H9 (cell line): ENCODE measurements around the gene ETHE1. TPM values are rescaled to one million over a fixed set of nuclear protein-coding genes. Genes with fewer than 3 reads are reported as not detected.

Source experiments
- DNase-seq: peaks from one replicate; pipeline ENCODE4 v3.0.0-alpha.2; 2017
- H2AFZ ChIP-seq: one replicate; pipeline ENCODE4 v1.6.1; 2013; ENCODE audit warnings: mild to moderate bottlenecking, low read length, control low read depth, moderate library complexity
- H2AK5ac ChIP-seq: 2 replicates; pipeline ENCODE4 v1.6.1; 2013; ENCODE audit warnings: low read length, control low read depth, mixed read lengths; ENCODE audit not compliant: insufficient read length
- H2BK120ac ChIP-seq: one replicate; pipeline ENCODE4 v1.6.1; 2013; ENCODE audit warnings: low read depth, mild to moderate bottlenecking, low read length, control low read depth, inconsistent platforms; ENCODE audit not compliant: poor library complexity, severe bottlenecking
- H2BK12ac ChIP-seq: 2 replicates; pipeline ENCODE4 v1.6.1; 2013; ENCODE audit warnings: low read length, control low read depth, mixed read lengths, low read depth; ENCODE audit not compliant: insufficient read length
- H2BK15ac ChIP-seq: 2 replicates; pipeline ENCODE4 v1.6.1; 2013; ENCODE audit warnings: low read depth, low read length, control low read depth
- H2BK20ac ChIP-seq: one replicate; pipeline ENCODE4 v1.6.1; 2013; ENCODE audit warnings: low read depth, mild to moderate bottlenecking, low read length, control low read depth, inconsistent platforms; ENCODE audit not compliant: poor library complexity, severe bottlenecking
- H2BK5ac ChIP-seq: 2 replicates; pipeline ENCODE4 v1.6.1; 2013; ENCODE audit warnings: low read length, control low read depth, mixed read lengths; ENCODE audit not compliant: insufficient read length
- H3K14ac ChIP-seq: 2 replicates; pipeline ENCODE4 v1.6.1; 2013; ENCODE audit warnings: low read length, control low read depth; ENCODE audit not compliant: insufficient read depth
- H3K18ac ChIP-seq: 2 replicates; pipeline ENCODE4 v1.6.1; 2013; ENCODE audit warnings: low read depth, mild to moderate bottlenecking, mixed read lengths, low read length, control low read depth; ENCODE audit not compliant: insufficient read length
- H3K23ac ChIP-seq: 2 replicates; pipeline ENCODE4 v1.6.1; 2013; ENCODE audit warnings: low read length, control low read depth, mixed read lengths, low read depth; ENCODE audit not compliant: insufficient read length
- H3K23me2 ChIP-seq: 2 replicates; pipeline ENCODE4 v1.6.1; 2013; ENCODE audit warnings: low read depth, mild to moderate bottlenecking, mixed read lengths, low read length, control low read depth; ENCODE audit not compliant: insufficient read length, poor library complexity, severe bottlenecking
- H3K27ac ChIP-seq: 2 replicates; pipeline ENCODE4 v1.5.1; 2013; ENCODE audit warnings: low read length, control low read depth, mixed read lengths, low read depth; ENCODE audit not compliant: insufficient read length
- H3K27me3 ChIP-seq: 2 replicates; pipeline ENCODE4 v1.6.1; 2013; ENCODE audit warnings: low read length, control low read depth, inconsistent platforms; ENCODE audit not compliant: insufficient read depth
- H3K4ac ChIP-seq: 2 replicates; pipeline ENCODE4 v1.6.1; 2013; ENCODE audit warnings: low read depth, mild to moderate bottlenecking, control low read depth, inconsistent platforms, low read length, moderate library complexity
- H3K4me1 ChIP-seq: 2 replicates; pipeline ENCODE4 v1.6.1; 2013; ENCODE audit warnings: low read length, control low read depth, inconsistent platforms; ENCODE audit not compliant: insufficient read depth
- H3K4me2 ChIP-seq: 2 replicates; pipeline ENCODE4 v1.6.1; 2013; ENCODE audit warnings: low read length, control low read depth, mixed read lengths; ENCODE audit not compliant: insufficient read length, insufficient read depth
- H3K56ac ChIP-seq: 2 replicates; pipeline ENCODE4 v1.6.1; 2013; ENCODE audit warnings: low read depth, mild to moderate bottlenecking, mixed read lengths, low read length, control low read depth; ENCODE audit not compliant: insufficient read length
- H3K79me1 ChIP-seq: 2 replicates; pipeline ENCODE4 v1.6.1; 2013; ENCODE audit warnings: low read depth, mild to moderate bottlenecking, moderate library complexity, low read length, control low read depth, inconsistent platforms; ENCODE audit not compliant: insufficient read depth, poor library complexity, severe bottlenecking
- H3K79me2 ChIP-seq: 2 replicates; pipeline ENCODE4 v1.6.1; 2013; ENCODE audit warnings: low read length, control low read depth, inconsistent platforms; ENCODE audit not compliant: insufficient read depth
- H3K9ac ChIP-seq: 2 replicates; pipeline ENCODE4 v1.6.1; 2013; ENCODE audit warnings: low read length, control low read depth, mixed read lengths; ENCODE audit not compliant: insufficient read length; ENCODE audit errors: extremely low read depth
- H3K9me3 ChIP-seq: one replicate; pipeline ENCODE4 v1.6.1; 2013; ENCODE audit warnings: low read depth, low read length, inconsistent platforms; ENCODE audit not compliant: control insufficient read depth
- H3T11ph ChIP-seq: one replicate; pipeline ENCODE4 v1.6.1; 2013; ENCODE audit warnings: mild to moderate bottlenecking, low read length, control low read depth, inconsistent platforms
- H4K20me1 ChIP-seq: one replicate; pipeline ENCODE4 v1.6.1; 2013; ENCODE audit not compliant: control insufficient read depth, insufficient read length, insufficient read depth
- H4K5ac ChIP-seq: 2 replicates; pipeline ENCODE4 v1.6.1; 2013; ENCODE audit warnings: low read depth, mild to moderate bottlenecking, mixed read lengths, low read length, control low read depth; ENCODE audit not compliant: insufficient read length
- H4K8ac ChIP-seq: replicated peaks from 2 replicates; pipeline ENCODE4 v1.6.1; 2013; ENCODE audit warnings: low read length, control low read depth, mixed read lengths, low read depth; ENCODE audit not compliant: insufficient read length
- H4K91ac ChIP-seq: 2 replicates; pipeline ENCODE4 v1.6.1; 2013; ENCODE audit warnings: low read depth, mild to moderate bottlenecking, moderate library complexity, mixed read lengths, low read length, control low read depth; ENCODE audit not compliant: insufficient read length
- H3K27ac Mint-ChIP-seq, 3 experiments: 2 replicates in 2 of 3; 3 replicates in 1 of 3; pipeline ENCODE4 v1.8.0; 2020 to 2021; ENCODE audit warnings: mixed read lengths in 3 of 3, mild to moderate bottlenecking in 1 of 3, moderate library complexity in 1 of 3
- H3K27me3 Mint-ChIP-seq: 2 replicates; pipeline ENCODE4 v1.8.0; 2021; ENCODE audit warnings: low read depth, mild to moderate bottlenecking, moderate library complexity, mixed read lengths
- H3K36me3 Mint-ChIP-seq, 3 experiments: 2 replicates in 2 of 3; 3 replicates in 1 of 3; pipeline ENCODE4 v1.8.0; 2020 to 2021; ENCODE audit warnings: low read depth in 3 of 3, mixed read lengths in 3 of 3; ENCODE audit not compliant: insufficient read depth in 1 of 3
- H3K4me1 Mint-ChIP-seq, 2 experiments: 2 replicates each; pipeline ENCODE4 v1.8.0; 2020; ENCODE audit warnings: mixed read lengths in 2 of 2
- H3K4me3 Mint-ChIP-seq, 2 experiments: 2 replicates in 1 of 2; 3 replicates in 1 of 2; pipeline ENCODE4 v1.8.0; 2020 to 2021; ENCODE audit warnings: mild to moderate bottlenecking in 2 of 2, mixed read lengths in 2 of 2, moderate library complexity in 1 of 2
- H3K9me3 Mint-ChIP-seq, 2 experiments: 2 replicates in 1 of 2; 3 replicates in 1 of 2; pipeline ENCODE4 v1.8.0; 2020; ENCODE audit warnings: mild to moderate bottlenecking in 2 of 2, mixed read lengths in 2 of 2, moderate library complexity in 1 of 2
- WGBS: extraction: QIAGEN DNeasy Blood & Tissue Kit; methylation state at CpG from one replicate; pipeline ENCODE4 v1.1.7; 2013; ENCODE audit warnings: missing lambda C conversion rate, low lambda C conversion rate, mixed read lengths; ENCODE audit not compliant: insufficient read length; ENCODE audit errors: extremely low coverage; 5-methylcytosine and 5-hydroxymethylcytosine counted together
- total RNA-seq: library from RNA; stranded (reverse); gene quantifications from 2 replicates; pipeline ENCODE4 v1.2.1, GENCODE V29; 2021
- TF ChIP-seq, protein P1 (sequence below): fragments of 200-600 bp; sonication (generic); conservative IDR thresholded peaks from 3 replicates; pipeline ENCODE4 v1.8.0; 2021; ENCODE audit warnings: antibody characterized with exemption, mild to moderate bottlenecking

ETHE1 gene
- total RNA-seq, 1 experiment from 2014 or later = 18.8 TPM

DNA sequence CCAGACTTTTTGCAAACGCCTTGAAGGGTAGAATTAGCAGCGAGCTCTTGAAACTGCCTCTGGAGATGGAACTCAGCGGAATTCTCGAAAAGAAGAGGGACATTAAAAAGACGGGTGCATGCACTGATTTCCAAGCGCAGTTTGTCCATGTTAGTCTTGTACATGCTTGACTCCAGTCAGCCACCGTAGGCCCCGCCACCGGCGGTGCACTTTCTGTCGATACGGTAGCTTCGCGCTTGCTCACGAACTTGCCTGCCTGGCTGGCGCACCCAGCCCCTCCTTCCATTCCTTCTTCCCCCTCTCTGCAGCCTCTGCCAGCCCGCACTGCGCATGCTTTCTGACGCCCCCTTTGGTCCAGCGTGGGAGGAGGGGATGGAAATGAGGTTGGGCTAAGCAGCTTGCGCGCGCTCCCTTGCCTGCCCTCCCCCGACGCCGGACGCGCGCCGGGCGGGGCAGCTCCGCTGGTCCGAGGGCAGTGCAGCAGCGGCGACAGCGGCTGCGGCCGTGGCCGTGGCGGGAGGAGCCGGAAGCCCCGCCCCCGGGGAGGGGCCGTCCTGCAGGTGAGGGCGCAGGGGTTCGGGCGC lies 6.1 kb upstream of the ETHE1 start, which contains the start of gene ZNF575:
ZNF575 (plus strand) TSS at position 227 of the 584 bp plus-strand sequence. CDS start 1,235 bp downstream, outside the sequence.
- Histone ChIP-seq H3K27ac (no peak within 1 kb of the TSS), H3K56ac (no peak within 1 kb of the TSS), H4K8ac (no peak within 1 kb of the TSS), H3K14ac (no peak within 1 kb of the TSS), H3K9ac (no peak within 1 kb of the TSS), H3K27me3 (no peaks in the 10 kb centered on the region), H3K18ac (no peak within 1 kb of the TSS), H4K91ac (no peak within 1 kb of the TSS), H3K79me2 (no peaks in the 10 kb centered on the region), H2BK15ac (no peak within 1 kb of the TSS), H3T11ph (no peak within 1 kb of the TSS), H2AFZ (no peak within 1 kb of the TSS), H3K4me2 (peak within 1 kb of the TSS; percentile 56), H4K20me1 (no peaks in the 10 kb centered on the region), H3K9me3 (no peaks in the 10 kb centered on the region), H2BK12ac (no peak within 1 kb of the TSS), H3K23ac (no peak within 1 kb of the TSS), H3K23me2 (peaks cover 5% of the 10 kb centered on the region), H3K4me1 (no peaks in the 10 kb centered on the region), H2BK120ac (no peak within 1 kb of the TSS), H3K79me1 (no peaks in the 10 kb centered on the region), H2BK20ac (no peak within 1 kb of the TSS), H2BK5ac (no peak within 1 kb of the TSS), H4K5ac (no peak within 1 kb of the TSS), H2AK5ac (no peak within 1 kb of the TSS), H3K4ac (no peak within 1 kb of the TSS)
- TF ChIP-seq, protein P1, sequence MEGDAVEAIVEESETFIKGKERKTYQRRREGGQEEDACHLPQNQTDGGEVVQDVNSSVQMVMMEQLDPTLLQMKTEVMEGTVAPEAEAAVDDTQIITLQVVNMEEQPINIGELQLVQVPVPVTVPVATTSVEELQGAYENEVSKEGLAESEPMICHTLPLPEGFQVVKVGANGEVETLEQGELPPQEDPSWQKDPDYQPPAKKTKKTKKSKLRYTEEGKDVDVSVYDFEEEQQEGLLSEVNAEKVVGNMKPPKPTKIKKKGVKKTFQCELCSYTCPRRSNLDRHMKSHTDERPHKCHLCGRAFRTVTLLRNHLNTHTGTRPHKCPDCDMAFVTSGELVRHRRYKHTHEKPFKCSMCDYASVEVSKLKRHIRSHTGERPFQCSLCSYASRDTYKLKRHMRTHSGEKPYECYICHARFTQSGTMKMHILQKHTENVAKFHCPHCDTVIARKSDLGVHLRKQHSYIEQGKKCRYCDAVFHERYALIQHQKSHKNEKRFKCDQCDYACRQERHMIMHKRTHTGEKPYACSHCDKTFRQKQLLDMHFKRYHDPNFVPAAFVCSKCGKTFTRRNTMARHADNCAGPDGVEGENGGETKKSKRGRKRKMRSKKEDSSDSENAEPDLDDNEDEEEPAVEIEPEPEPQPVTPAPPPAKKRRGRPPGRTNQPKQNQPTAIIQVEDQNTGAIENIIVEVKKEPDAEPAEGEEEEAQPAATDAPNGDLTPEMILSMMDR = no peak
- peaks cover 15 to 19% of the 10 kb centered on the region in 2 experiments for H3K4me1 Mint-ChIP-seq
- peak within 1 kb of the TSS; percentile 97 to 99 (median 98) for H3K27ac Mint-ChIP-seq
- peaks cover 3 to 16% (median 8%) of the 10 kb centered on the region in 3 experiments; a peak in 5 of 7 replicates for H3K36me3 Mint-ChIP-seq
- H3K9me3 Mint-ChIP-seq = no peaks in the 10 kb centered on the region
- peak within 1 kb of the TSS; percentile 79 to 97 for H3K4me3 Mint-ChIP-seq
- WGBS = no CpG with 5 or more reads among the region's 47 CpGs
- H3K27me3 Mint-ChIP-seq = peaks cover 17% of the 10 kb centered on the region
- peak; percentile 97 for DNase-seq
